Measurements from ENCODE around the gene RPL22. TPM values are rescaled to one million over a fixed set of nuclear protein-coding genes. Genes with fewer than 3 reads are reported as not detected.
A peak's percentile ranks its signal among the peaks of the same experiment; 100 is the strongest.

The RPL22 gene
- polyA plus RNA-seq, 1 donor (not counting 4 experiments of a cell fraction or from before 2014, with no cell fraction given), result 421 TPM

GRCh38 chr1:6245869-6246496 is 46.6 kb upstream of the RPL22 start:
- Histone ChIP-seq H3K9me1 (ENCODE audit: control insufficient read depth, extremely low read depth, insufficient read depth, low read length) (no peaks in the 10 kb centered on the region), H3K27me3 (ENCODE audit: control insufficient read depth, extremely low read depth, insufficient read depth, low read length) (peaks cover 52% of the 10 kb centered on the region), H3K36me3 (ENCODE audit: control insufficient read depth in 2 of 2, extremely low read depth in 1 of 2, insufficient read depth in 2 of 2, low read length in 2 of 2) (no peaks in the 10 kb centered on the region), H3K9ac (ENCODE audit: control insufficient read depth, extremely low read depth, insufficient read depth, low read length) (no peak overlapping the region), H4K20me1 (ENCODE audit: control insufficient read depth, extremely low read depth, insufficient read depth, low read length) (peaks cover 9% of the 10 kb centered on the region), H3K79me2 (ENCODE audit: control insufficient read depth, insufficient read depth, low read length) (no peaks in the 10 kb centered on the region), H2AFZ (ENCODE audit: control insufficient read depth, low read length) (no peak overlapping the region), H3K4me1 (ENCODE audit: control insufficient read depth, extremely low read depth, insufficient read depth, low read length) (peaks cover 9% of the 10 kb centered on the region), H3K27ac (ENCODE audit: control insufficient read depth, insufficient read depth, low read length) (no peak overlapping the region), H3K4me2 (ENCODE audit: control insufficient read depth, extremely low read depth, insufficient read depth, low read depth, low read length) (peak overlapping the region; percentile 53), H3K4me3 (ENCODE audit: control insufficient read depth in 2 of 3, extremely low read depth in 1 of 3, insufficient read depth in 2 of 3, low read depth in 1 of 3, low read length in 3 of 3) (peak overlapping the region; percentile 14 to 49 (median 26)), H3K9me3 (ENCODE audit: control insufficient read depth, low read depth, low read length) (no peaks in the 10 kb centered on the region)
- dilution Hi-C loops (cut with MboI; ENCODE audit: extremely low pct_ligation_motif_present, low sequenced_read_pairs), result no loop called here
- TF ChIP-seq EZH2 (IDR thresholded peaks at IDR 0.05; ENCODE audit: low read length), result peak; percentile 36
- no peak for TF ChIP-seq CTCF (optimal IDR thresholded peaks at IDR 0.05 in 1 of 3, IDR thresholded peaks at IDR 0.05 in 1 of 3, conservative IDR thresholded peaks at IDR 0.05 in 1 of 3; ENCODE audit: extremely low read depth in 1 of 3, insufficient read depth in 2 of 3, low read length in 3 of 3)
- DNase-seq (ENCODE audit: low read depth, low spot score) (no peak), FAIRE-seq (no peak)

- FAIRE-seq (no peak), DNase-seq (ENCODE audit: low read depth, low spot score) (peak; percentile 41)
- Histone ChIP-seq H3K9me1 (ENCODE audit: control insufficient read depth, extremely low read depth, insufficient read depth, low read length) (no peaks in the 10 kb centered on the region), H3K27me3 (ENCODE audit: control insufficient read depth, extremely low read depth, insufficient read depth, low read length) (peaks cover 59% of the 10 kb centered on the region), H3K4me3 (ENCODE audit: control insufficient read depth in 2 of 3, extremely low read depth in 1 of 3, insufficient read depth in 2 of 3, low read depth in 1 of 3, low read length in 3 of 3) (peak overlapping the region; percentile 13 to 49 (median 14)), H4K20me1 (ENCODE audit: control insufficient read depth, extremely low read depth, insufficient read depth, low read length) (peaks cover 9% of the 10 kb centered on the region), H3K4me1 (ENCODE audit: control insufficient read depth, extremely low read depth, insufficient read depth, low read length) (peaks cover 9% of the 10 kb centered on the region), H3K79me2 (ENCODE audit: control insufficient read depth, insufficient read depth, low read length) (no peaks in the 10 kb centered on the region), H3K27ac (ENCODE audit: control insufficient read depth, insufficient read depth, low read length) (no peak overlapping the region), H3K9ac (ENCODE audit: control insufficient read depth, extremely low read depth, insufficient read depth, low read length) (no peak overlapping the region), H2AFZ (ENCODE audit: control insufficient read depth, low read length) (no peak overlapping the region), H3K36me3 (ENCODE audit: control insufficient read depth in 2 of 2, extremely low read depth in 1 of 2, insufficient read depth in 2 of 2, low read length in 2 of 2) (no peaks in the 10 kb centered on the region), H3K4me2 (ENCODE audit: control insufficient read depth, extremely low read depth, insufficient read depth, low read depth, low read length) (peak overlapping the region; percentile 51), H3K9me3 (ENCODE audit: control insufficient read depth, low read depth, low read length) (no peaks in the 10 kb centered on the region)
- dilution Hi-C loops (cut with MboI; ENCODE audit: extremely low pct_ligation_motif_present, low sequenced_read_pairs), result no loop called here
- TF ChIP-seq CTCF (optimal IDR thresholded peaks at IDR 0.05 in 1 of 3, IDR thresholded peaks at IDR 0.05 in 1 of 3, conservative IDR thresholded peaks at IDR 0.05 in 1 of 3; ENCODE audit: extremely low read depth in 1 of 3, insufficient read depth in 2 of 3, low read length in 3 of 3), result peak; percentile 62 to 98 (median 95)
- TF ChIP-seq EZH2 (IDR thresholded peaks at IDR 0.05; ENCODE audit: low read length), result no peak
Measured at GRCh38 chr1:6245086-6245868, 45.9 kb upstream of the RPL22 start.

All from keratinocyte (primary cell).